ENCODE results near the gene PPM1F. TPM values are rescaled to one million over a fixed set of nuclear protein-coding genes. Genes with fewer than 3 reads are reported as not detected.
"Not testable (repeated sequence)": the region's sequence is repeated elsewhere in the genome, so short reads cannot be mapped to it uniquely, and the experiment has no call there.

The PPM1F gene
- total RNA-seq, 2 donors from 2014 or later, result 37.6 to 49.2 TPM

GRCh38 chr22:21917181-21917958 is 35.3 kb downstream of the PPM1F start:
- H3K9ac ChIP-seq (ENCODE audit: extremely low read depth, low read length, poor library complexity, severe bottlenecking), result no peak overlapping the region
- peak overlapping the region; percentile 46 for H3K27ac Mint-ChIP-seq
- peaks cover 20% of the 10 kb centered on the region for H3K4me1 Mint-ChIP-seq
- H3K9me3 ChIP-seq (ENCODE audit: control insufficient read depth, low read length), result no peaks in the 10 kb centered on the region
- TF ChIP-seq, protein P1, sequence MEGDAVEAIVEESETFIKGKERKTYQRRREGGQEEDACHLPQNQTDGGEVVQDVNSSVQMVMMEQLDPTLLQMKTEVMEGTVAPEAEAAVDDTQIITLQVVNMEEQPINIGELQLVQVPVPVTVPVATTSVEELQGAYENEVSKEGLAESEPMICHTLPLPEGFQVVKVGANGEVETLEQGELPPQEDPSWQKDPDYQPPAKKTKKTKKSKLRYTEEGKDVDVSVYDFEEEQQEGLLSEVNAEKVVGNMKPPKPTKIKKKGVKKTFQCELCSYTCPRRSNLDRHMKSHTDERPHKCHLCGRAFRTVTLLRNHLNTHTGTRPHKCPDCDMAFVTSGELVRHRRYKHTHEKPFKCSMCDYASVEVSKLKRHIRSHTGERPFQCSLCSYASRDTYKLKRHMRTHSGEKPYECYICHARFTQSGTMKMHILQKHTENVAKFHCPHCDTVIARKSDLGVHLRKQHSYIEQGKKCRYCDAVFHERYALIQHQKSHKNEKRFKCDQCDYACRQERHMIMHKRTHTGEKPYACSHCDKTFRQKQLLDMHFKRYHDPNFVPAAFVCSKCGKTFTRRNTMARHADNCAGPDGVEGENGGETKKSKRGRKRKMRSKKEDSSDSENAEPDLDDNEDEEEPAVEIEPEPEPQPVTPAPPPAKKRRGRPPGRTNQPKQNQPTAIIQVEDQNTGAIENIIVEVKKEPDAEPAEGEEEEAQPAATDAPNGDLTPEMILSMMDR (conservative IDR thresholded peaks at IDR 0.05), result no peak
- no peak overlapping the region for H3K4me3 ChIP-seq (ENCODE audit: low read length)
- peaks cover 2% of the 10 kb centered on the region for H3K36me3 Mint-ChIP-seq (ENCODE audit: low read depth)
- peaks cover 5% of the 10 kb centered on the region for H3K4me1 ChIP-seq (ENCODE audit: control insufficient read depth, insufficient read depth, low read length)
- H3K4me3 Mint-ChIP-seq, result no peak overlapping the region
- no peak for DNase-seq
- H3K9me3 Mint-ChIP-seq, result no peaks in the 10 kb centered on the region
- H3K27me3 Mint-ChIP-seq (ENCODE audit: insufficient read depth), result no peaks in the 10 kb centered on the region
- no peak overlapping the region for H3K27ac ChIP-seq (ENCODE audit: low read depth, low read length)
- no peaks in the 10 kb centered on the region for H3K36me3 ChIP-seq (ENCODE audit: control insufficient read depth, insufficient read depth, low read length)
- WGBS, 2 experiments (ENCODE audit: insufficient coverage in 1 of 2, insufficient read length in 1 of 2), result 65 to 75% methylated on average over 11 to 17 of the region's 17 CpGs
- no peaks in the 10 kb centered on the region for H3K27me3 ChIP-seq (ENCODE audit: control insufficient read depth, insufficient read depth, low read length, poor library complexity, severe bottlenecking)

GRCh38 chr22:21916309-21916918 is 36.2 kb downstream of the PPM1F start:
- DNase-seq, result no peak
- Histone ChIP-seq H3K27me3 (ENCODE audit: control insufficient read depth, insufficient read depth, low read length, poor library complexity, severe bottlenecking) (no peaks in the 10 kb centered on the region), H3K27ac (ENCODE audit: low read depth, low read length) (no peak overlapping the region), H3K9me3 (ENCODE audit: control insufficient read depth, low read length) (no peaks in the 10 kb centered on the region), H3K9ac (ENCODE audit: extremely low read depth, low read length, poor library complexity, severe bottlenecking) (no peak overlapping the region), H3K4me1 (ENCODE audit: control insufficient read depth, insufficient read depth, low read length) (peaks cover 2% of the 10 kb centered on the region), H3K36me3 (ENCODE audit: control insufficient read depth, insufficient read depth, low read length) (no peaks in the 10 kb centered on the region), H3K4me3 (ENCODE audit: low read length) (no peak overlapping the region)
- TF ChIP-seq, protein P1 (conservative IDR thresholded peaks at IDR 0.05), result no peak
- WGBS, 2 experiments (ENCODE audit: insufficient coverage in 1 of 2, insufficient read length in 1 of 2), result 77 to 83% methylated on average over 2 to 4 of the region's 4 CpGs
- no peak overlapping the region for H3K4me3 Mint-ChIP-seq
- H3K27ac Mint-ChIP-seq, result no peak overlapping the region
- H3K4me1 Mint-ChIP-seq, result peaks cover 16% of the 10 kb centered on the region
- peaks cover 2% of the 10 kb centered on the region for H3K36me3 Mint-ChIP-seq (ENCODE audit: low read depth)
- no peaks in the 10 kb centered on the region for H3K27me3 Mint-ChIP-seq (ENCODE audit: insufficient read depth)
- no peaks in the 10 kb centered on the region for H3K9me3 Mint-ChIP-seq

DNA sequence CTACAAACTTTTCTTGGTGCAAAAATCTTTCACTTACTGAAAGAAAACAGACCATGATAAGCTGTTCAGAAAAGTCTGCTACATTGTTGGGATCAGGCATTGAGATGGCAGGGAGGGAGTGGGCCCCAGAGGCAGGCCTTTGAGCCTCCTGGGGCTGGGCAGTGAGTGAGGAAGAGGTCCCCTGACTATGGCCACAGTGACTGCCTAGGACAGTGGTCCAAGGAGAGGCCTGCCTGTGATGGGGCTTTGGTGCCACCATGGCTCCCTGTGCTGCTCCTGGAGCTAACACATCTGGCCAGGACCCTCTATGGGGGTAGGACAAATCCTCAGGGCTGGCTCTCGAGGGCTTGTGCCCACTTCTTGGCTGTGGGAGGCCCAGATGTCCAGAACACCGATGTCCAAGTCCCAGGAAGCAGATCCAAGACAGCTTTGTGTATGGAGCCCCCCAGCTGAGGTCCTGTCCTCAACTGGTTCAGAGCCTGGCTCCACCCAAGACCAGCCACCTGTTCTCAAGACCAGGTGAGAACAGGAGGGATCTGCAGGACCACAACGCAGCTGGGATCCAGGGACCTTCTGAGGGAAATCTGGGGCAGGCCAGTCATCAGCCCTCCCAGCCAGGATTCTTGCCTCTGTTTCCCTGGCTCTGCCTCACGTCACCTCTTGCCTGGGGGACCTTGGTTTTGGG is 36.9 kb downstream of the PPM1F start:
- H3K9ac ChIP-seq (ENCODE audit: extremely low read depth, low read length, poor library complexity, severe bottlenecking), result no peak overlapping the region
- H3K36me3 ChIP-seq (ENCODE audit: control insufficient read depth, insufficient read depth, low read length), result no peaks in the 10 kb centered on the region
- WGBS, 2 experiments (ENCODE audit: insufficient coverage in 1 of 2, insufficient read length in 1 of 2), result 90 to 92% methylated on average over 3 to 4 of the region's 4 CpGs
- peak; percentile 37 for DNase-seq
- H3K4me3 Mint-ChIP-seq, result no peak overlapping the region
- H3K36me3 Mint-ChIP-seq (ENCODE audit: low read depth), result peaks cover 2% of the 10 kb centered on the region
- TF ChIP-seq, protein P1 (conservative IDR thresholded peaks at IDR 0.05), result no peak
- H3K9me3 ChIP-seq (ENCODE audit: control insufficient read depth, low read length), result no peaks in the 10 kb centered on the region
- peaks cover 13% of the 10 kb centered on the region for H3K4me1 Mint-ChIP-seq
- no peaks in the 10 kb centered on the region for H3K27me3 ChIP-seq (ENCODE audit: control insufficient read depth, insufficient read depth, low read length, poor library complexity, severe bottlenecking)
- no peak overlapping the region for H3K27ac Mint-ChIP-seq
- H3K4me1 ChIP-seq (ENCODE audit: control insufficient read depth, insufficient read depth, low read length), result no peaks in the 10 kb centered on the region
- no peak overlapping the region for H3K4me3 ChIP-seq (ENCODE audit: low read length)
- no peaks in the 10 kb centered on the region for H3K27me3 Mint-ChIP-seq (ENCODE audit: insufficient read depth)
- no peaks in the 10 kb centered on the region for H3K9me3 Mint-ChIP-seq
- no peak overlapping the region for H3K27ac ChIP-seq (ENCODE audit: low read depth, low read length)

GRCh38 chr22:21914033-21914642 is 38.5 kb downstream of the PPM1F start:
- H3K27ac Mint-ChIP-seq; H3K27ac ChIP-seq (ENCODE audit: low read depth, low read length); H3K9ac ChIP-seq (ENCODE audit: extremely low read depth, low read length, poor library complexity, severe bottlenecking); H3K36me3 ChIP-seq (ENCODE audit: control insufficient read depth, insufficient read depth, low read length); DNase-seq; H3K4me1 ChIP-seq (ENCODE audit: control insufficient read depth, insufficient read depth, low read length); H3K27me3 ChIP-seq (ENCODE audit: control insufficient read depth, insufficient read depth, low read length, poor library complexity, severe bottlenecking); H3K9me3 ChIP-seq (ENCODE audit: control insufficient read depth, low read length); H3K27me3 Mint-ChIP-seq (ENCODE audit: insufficient read depth); H3K9me3 Mint-ChIP-seq; H3K36me3 Mint-ChIP-seq (ENCODE audit: low read depth); H3K4me3 ChIP-seq (ENCODE audit: low read length); H3K4me3 Mint-ChIP-seq: not testable (repeated sequence)
- peaks cover 13% of the 10 kb centered on the region for H3K4me1 Mint-ChIP-seq
- WGBS, 2 experiments (ENCODE audit: insufficient coverage in 1 of 2, insufficient read length in 1 of 2), result 92 to 93% methylated on average over 4 to 6 of the region's 8 CpGs
